NAMALWA (cell line): Measurements from ENCODE around the gene PTF1A.

Source experiments
- DNase-seq: peaks from one replicate; pipeline ENCODE4 v3.0.0-alpha.2; 2015; ENCODE audit warnings: low spot score

PTF1A gene

GRCh38 chr10:23191764-23192711, at the start of gene PTF1A:
TSS of gene PTF1A (plus strand) at chr10:23192312. CDS start at chr10:23192531, 219 bp downstream.
- DNase-seq, result no peak

GRCh38 chr10:23146258-23146657, 45.9 kb upstream of the PTF1A start:
- no peak for DNase-seq

GRCh38 chr10:23147035-23147434, 45.1 kb upstream of the PTF1A start:
- DNase-seq, result no peak

- no peak for DNase-seq
These were observed 43.9 kb upstream of the PTF1A start for GRCh38 chr10:23148214-23148613.

- DNase-seq, result no peak
These were observed 42.0 kb upstream of the PTF1A start for GRCh38 chr10:23150091-23150490.

GRCh38 chr10:23150610-23151009, 41.5 kb upstream of the PTF1A start:
- DNase-seq, result no peak

- no peak for DNase-seq
These were observed 41.0 kb upstream of the PTF1A start for GRCh38 chr10:23151071-23151470.

- no peak for DNase-seq
These were observed 36.9 kb upstream of the PTF1A start for GRCh38 chr10:23155169-23155568.

- DNase-seq, result no peak
These were observed 35.5 kb upstream of the PTF1A start for GRCh38 chr10:23156447-23157150.

- DNase-seq, result peak; percentile 9
These were observed 34.9 kb upstream of the PTF1A start for GRCh38 chr10:23157239-23157681.

GRCh38 chr10:23157691-23158369, 34.3 kb upstream of the PTF1A start:
- DNase-seq, result peak; percentile 66

GRCh38 chr10:23158370-23158769, 33.7 kb upstream of the PTF1A start:
- peak; percentile 70 for DNase-seq

GRCh38 chr10:23171232-23171876, 20.8 kb upstream of the PTF1A start:
- no peak for DNase-seq

GRCh38 chr10:23172429-23173213, 19.5 kb upstream of the PTF1A start:
- DNase-seq, result no peak

- DNase-seq, result no peak
These were observed 18.7 kb upstream of the PTF1A start for GRCh38 chr10:23173214-23174073.

GRCh38 chr10:23174074-23174976, 17.8 kb upstream of the PTF1A start:
- DNase-seq, result no peak

- DNase-seq, result no peak
These were observed 17.1 kb upstream of the PTF1A start for GRCh38 chr10:23174977-23175512.

GRCh38 chr10:23186178-23186577, 5.9 kb upstream of the PTF1A start:
- DNase-seq, result no peak

GRCh38 chr10:23186697-23187096, 5.4 kb upstream of the PTF1A start:
- DNase-seq, result no peak
